ENCODE results near the gene PITPNM3. TPM values are rescaled to one million over a fixed set of nuclear protein-coding genes. Genes with fewer than 3 reads are reported as not detected.

The PITPNM3 gene
- total RNA-seq, 1 donor from 2014 or later: 4.3 TPM

GRCh38 chr17:6560496-6560895 is 4.1 kb upstream of the PITPNM3 start:
- Mint-ChIP-seq H3K36me3 (peaks cover 5% of the 10 kb centered on the region), H3K4me3 (no peak overlapping the region), H3K9me3 (no peaks in the 10 kb centered on the region), H3K4me1 (ENCODE audit: unreplicated experiment) (peaks cover 17% of the 10 kb centered on the region), H3K27me3 (peaks cover 42% of the 10 kb centered on the region), H3K27ac (no peak overlapping the region)
- no peak for DNase-seq (ENCODE audit: extremely low spot score, unreplicated experiment)
- TF ChIP-seq, protein P1, sequence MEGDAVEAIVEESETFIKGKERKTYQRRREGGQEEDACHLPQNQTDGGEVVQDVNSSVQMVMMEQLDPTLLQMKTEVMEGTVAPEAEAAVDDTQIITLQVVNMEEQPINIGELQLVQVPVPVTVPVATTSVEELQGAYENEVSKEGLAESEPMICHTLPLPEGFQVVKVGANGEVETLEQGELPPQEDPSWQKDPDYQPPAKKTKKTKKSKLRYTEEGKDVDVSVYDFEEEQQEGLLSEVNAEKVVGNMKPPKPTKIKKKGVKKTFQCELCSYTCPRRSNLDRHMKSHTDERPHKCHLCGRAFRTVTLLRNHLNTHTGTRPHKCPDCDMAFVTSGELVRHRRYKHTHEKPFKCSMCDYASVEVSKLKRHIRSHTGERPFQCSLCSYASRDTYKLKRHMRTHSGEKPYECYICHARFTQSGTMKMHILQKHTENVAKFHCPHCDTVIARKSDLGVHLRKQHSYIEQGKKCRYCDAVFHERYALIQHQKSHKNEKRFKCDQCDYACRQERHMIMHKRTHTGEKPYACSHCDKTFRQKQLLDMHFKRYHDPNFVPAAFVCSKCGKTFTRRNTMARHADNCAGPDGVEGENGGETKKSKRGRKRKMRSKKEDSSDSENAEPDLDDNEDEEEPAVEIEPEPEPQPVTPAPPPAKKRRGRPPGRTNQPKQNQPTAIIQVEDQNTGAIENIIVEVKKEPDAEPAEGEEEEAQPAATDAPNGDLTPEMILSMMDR (conservative IDR thresholded peaks at IDR 0.05): no peak

DNA sequence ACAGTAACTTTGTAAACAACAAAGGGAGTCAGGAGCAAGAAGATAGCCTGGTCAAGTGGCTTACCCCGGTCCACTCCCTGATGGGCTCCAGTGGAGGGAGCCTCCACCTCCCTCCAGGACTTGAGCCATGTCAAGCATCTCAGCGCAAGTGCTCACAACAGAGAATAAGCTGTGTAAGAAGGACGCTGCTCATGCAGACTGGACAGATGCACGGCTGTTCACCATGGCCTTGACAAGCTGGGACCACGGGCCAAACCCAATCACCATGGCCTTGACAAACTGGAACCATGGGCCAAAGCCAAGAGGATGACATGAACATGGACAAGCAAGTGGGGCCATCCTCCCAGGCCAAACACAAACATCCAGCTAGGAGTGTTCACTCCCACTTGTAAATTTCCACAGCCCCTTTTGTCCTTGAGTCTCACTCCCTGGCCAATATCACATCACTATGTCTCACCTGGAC is 3.4 kb upstream of the PITPNM3 start:
- no peaks in the 10 kb centered on the region for H3K9me3 Mint-ChIP-seq
- TF ChIP-seq, protein P1 (conservative IDR thresholded peaks at IDR 0.05): no peak
- H3K4me3 Mint-ChIP-seq: no peak overlapping the region
- H3K27ac Mint-ChIP-seq: no peak overlapping the region
- peaks cover 3% of the 10 kb centered on the region for H3K36me3 Mint-ChIP-seq
- peaks cover 21% of the 10 kb centered on the region for H3K4me1 Mint-ChIP-seq (ENCODE audit: unreplicated experiment)
- H3K27me3 Mint-ChIP-seq: peaks cover 49% of the 10 kb centered on the region
- DNase-seq (ENCODE audit: extremely low spot score, unreplicated experiment): no peak

GRCh38 chr17:6558932-6559752 is 2.8 kb upstream of the PITPNM3 start:
- H3K27ac Mint-ChIP-seq: peak overlapping the region; percentile 48
- H3K4me3 Mint-ChIP-seq: peak overlapping the region; percentile 72
- H3K36me3 Mint-ChIP-seq: no peaks in the 10 kb centered on the region
- peaks cover 55% of the 10 kb centered on the region for H3K27me3 Mint-ChIP-seq
- TF ChIP-seq, protein P1 (conservative IDR thresholded peaks at IDR 0.05): no peak
- H3K9me3 Mint-ChIP-seq: no peaks in the 10 kb centered on the region
- DNase-seq (ENCODE audit: extremely low spot score, unreplicated experiment): no peak
- H3K4me1 Mint-ChIP-seq (ENCODE audit: unreplicated experiment): peaks cover 27% of the 10 kb centered on the region

DNA sequence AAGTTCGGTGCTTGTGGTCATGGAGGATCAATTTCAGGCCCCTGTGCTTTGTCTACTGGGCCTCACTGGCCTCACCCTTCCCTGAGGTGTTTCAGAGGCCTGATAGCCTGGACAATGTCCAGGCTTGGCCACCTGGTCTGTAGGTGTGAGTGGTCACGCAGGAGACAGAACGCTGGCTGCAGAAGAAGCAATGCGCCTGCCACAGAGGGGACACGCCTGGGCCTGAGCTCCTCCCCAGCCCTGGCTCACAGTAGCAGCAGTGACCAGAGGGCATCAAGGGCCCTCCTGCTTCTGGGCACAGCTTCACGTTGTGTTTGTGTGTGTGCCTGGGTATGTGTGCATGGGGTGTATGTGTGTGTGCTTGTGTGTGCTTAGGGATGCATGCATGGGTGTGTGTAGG is 1.9 kb upstream of the PITPNM3 start:
- TF ChIP-seq, protein P1 (conservative IDR thresholded peaks at IDR 0.05): no peak
- Mint-ChIP-seq H3K27me3 (peaks cover 62% of the 10 kb centered on the region), H3K4me3 (peak overlapping the region; percentile 78), H3K9me3 (no peaks in the 10 kb centered on the region), H3K27ac (peak overlapping the region; percentile 66), H3K36me3 (no peaks in the 10 kb centered on the region), H3K4me1 (ENCODE audit: unreplicated experiment) (peaks cover 28% of the 10 kb centered on the region)
- DNase-seq (ENCODE audit: extremely low spot score, unreplicated experiment): no peak

- peaks cover 28% of the 10 kb centered on the region for H3K4me1 Mint-ChIP-seq (ENCODE audit: unreplicated experiment)
- no peaks in the 10 kb centered on the region for H3K36me3 Mint-ChIP-seq
- TF ChIP-seq, protein P1 (conservative IDR thresholded peaks at IDR 0.05): no peak
- H3K27me3 Mint-ChIP-seq: peaks cover 64% of the 10 kb centered on the region
- peak overlapping the region; percentile 80 for H3K4me3 Mint-ChIP-seq
- DNase-seq (ENCODE audit: extremely low spot score, unreplicated experiment): no peak
- no peaks in the 10 kb centered on the region for H3K9me3 Mint-ChIP-seq
- peak overlapping the region; percentile 58 for H3K27ac Mint-ChIP-seq
Observed at GRCh38 chr17:6557040-6557438, 684 bp upstream of the PITPNM3 start.
